ACC112 (cell line): ENCODE measurements around the gene FBXL19.

Source experiments
- H2AFZ ChIP-seq: fragments of 200-600 bp; sonication (generic); one replicate; pipeline ENCODE4 v1.6.0; 2017; ENCODE audit warnings: antibody characterized with exemption, low read length; ENCODE audit not compliant: unreplicated experiment
- H3K27ac ChIP-seq: fragments of 200-600 bp; sonication (generic); 2 replicates; pipeline ENCODE4 v1.5.1; 2014; ENCODE audit warnings: low read depth, mild to moderate bottlenecking, antibody characterized with exemption, low read length, moderate library complexity
- H3K27me3 ChIP-seq: fragments of 200-600 bp; sonication (generic); 2 replicates; pipeline ENCODE4 v1.6.1; 2014; ENCODE audit warnings: mild to moderate bottlenecking, antibody characterized with exemption, low read length, moderate library complexity, mixed read lengths; ENCODE audit not compliant: insufficient read depth
- H3K36me3 ChIP-seq: fragments of 200-600 bp; sonication (generic); 2 replicates; pipeline ENCODE4 v1.6.1; 2016; ENCODE audit warnings: mild to moderate bottlenecking, antibody characterized with exemption, low read length, moderate library complexity, mixed read lengths; ENCODE audit not compliant: insufficient read depth
- H3K4me1 ChIP-seq: fragments of 200-600 bp; sonication (generic); one replicate; pipeline ENCODE4 v1.6.1; 2016; ENCODE audit warnings: low read length, mixed read lengths; ENCODE audit not compliant: insufficient read depth, unreplicated experiment, control insufficient read depth
- H3K4me3 ChIP-seq: fragments of 200-600 bp; sonication (generic); 2 replicates; pipeline ENCODE4 v1.5.1; 2014; ENCODE audit warnings: mild to moderate bottlenecking, low read depth, low read length
- H3K79me2 ChIP-seq: fragments of 200-600 bp; sonication (generic); one replicate; pipeline ENCODE4 v1.6.0; 2016; ENCODE audit warnings: low read length; ENCODE audit not compliant: control insufficient read depth, unreplicated experiment, insufficient read depth

Gene FBXL19

GRCh38 chr16:30947859-30948666 is 24.7 kb downstream of the FBXL19 start:
- Histone ChIP-seq H3K27ac (peak overlapping the region; percentile 71), H2AFZ (peak overlapping the region; percentile 64), H3K27me3 (no peaks in the 10 kb centered on the region), H3K36me3 (peaks cover 7% of the 10 kb centered on the region; the same call in 1 of the 2 replicates), H3K79me2 (peaks cover 16% of the 10 kb centered on the region), H3K4me3 (peak overlapping the region; percentile 93), H3K4me1 (peaks cover 13% of the 10 kb centered on the region)

DNA sequence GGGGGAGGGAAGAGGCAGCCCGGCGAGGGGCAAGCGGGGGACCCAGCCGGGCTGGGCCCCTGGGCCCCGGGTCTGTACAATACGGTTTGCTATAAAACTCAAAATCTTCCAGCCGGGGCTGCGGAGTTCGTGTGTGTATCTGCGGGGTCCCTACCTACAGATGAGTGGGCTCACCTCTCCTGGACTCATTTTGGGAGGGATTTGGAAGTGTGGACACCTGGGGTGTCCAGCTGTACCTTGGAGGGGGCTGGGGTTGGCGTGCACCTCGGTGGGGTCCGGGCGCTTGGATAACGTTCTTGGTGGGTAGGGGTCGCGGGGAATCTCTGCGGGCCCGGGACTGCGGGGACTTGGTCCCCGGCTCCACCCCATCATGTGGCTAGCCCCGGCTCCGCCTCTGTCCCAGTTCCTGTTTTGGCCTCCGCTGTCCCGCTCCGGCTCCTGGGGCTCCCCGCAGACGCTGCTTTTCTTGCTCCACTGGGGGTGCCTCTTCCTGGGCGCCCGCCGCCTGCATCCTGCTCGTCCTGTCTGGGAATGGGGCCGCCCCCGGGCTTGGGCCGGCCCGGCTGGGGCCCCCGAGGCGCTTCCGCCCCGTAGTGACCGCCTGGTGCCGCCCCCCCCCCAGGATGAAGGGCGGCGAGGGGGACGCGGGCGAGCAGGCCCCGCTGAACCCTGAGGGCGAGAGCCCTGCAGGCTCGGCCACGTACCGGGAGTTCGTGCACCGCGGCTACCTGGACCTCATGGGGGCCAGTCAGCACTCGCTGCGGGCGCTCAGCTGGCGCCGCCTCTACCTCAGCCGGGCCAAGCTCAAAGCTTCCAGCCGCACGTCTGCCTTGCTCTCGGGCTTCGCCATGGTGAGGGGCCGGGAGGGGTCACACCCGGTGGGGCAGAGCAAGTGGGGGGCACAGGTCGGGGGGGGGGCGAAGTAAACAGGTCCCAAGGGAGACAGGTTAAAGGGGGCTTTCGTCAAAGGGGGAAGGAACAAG is 25.6 kb downstream of the FBXL19 start, which contains the start of gene ORAI3:
TSS of gene ORAI3 (plus strand) at position 402 of the 983 bp plus-strand sequence. CDS start at position 624, 222 bp downstream.
- H3K27me3 ChIP-seq: no peaks in the 10 kb centered on the region
- H3K79me2 ChIP-seq: peaks cover 16% of the 10 kb centered on the region
- peaks cover 22% of the 10 kb centered on the region for H3K4me1 ChIP-seq
- H3K27ac ChIP-seq: peak within 1 kb of the TSS; percentile 71
- peak within 1 kb of the TSS; percentile 93 for H3K4me3 ChIP-seq
- peaks cover 7% of the 10 kb centered on the region; the same call in 1 of the 2 replicates for H3K36me3 ChIP-seq
- H2AFZ ChIP-seq: peak within 1 kb of the TSS; percentile 64

DNA sequence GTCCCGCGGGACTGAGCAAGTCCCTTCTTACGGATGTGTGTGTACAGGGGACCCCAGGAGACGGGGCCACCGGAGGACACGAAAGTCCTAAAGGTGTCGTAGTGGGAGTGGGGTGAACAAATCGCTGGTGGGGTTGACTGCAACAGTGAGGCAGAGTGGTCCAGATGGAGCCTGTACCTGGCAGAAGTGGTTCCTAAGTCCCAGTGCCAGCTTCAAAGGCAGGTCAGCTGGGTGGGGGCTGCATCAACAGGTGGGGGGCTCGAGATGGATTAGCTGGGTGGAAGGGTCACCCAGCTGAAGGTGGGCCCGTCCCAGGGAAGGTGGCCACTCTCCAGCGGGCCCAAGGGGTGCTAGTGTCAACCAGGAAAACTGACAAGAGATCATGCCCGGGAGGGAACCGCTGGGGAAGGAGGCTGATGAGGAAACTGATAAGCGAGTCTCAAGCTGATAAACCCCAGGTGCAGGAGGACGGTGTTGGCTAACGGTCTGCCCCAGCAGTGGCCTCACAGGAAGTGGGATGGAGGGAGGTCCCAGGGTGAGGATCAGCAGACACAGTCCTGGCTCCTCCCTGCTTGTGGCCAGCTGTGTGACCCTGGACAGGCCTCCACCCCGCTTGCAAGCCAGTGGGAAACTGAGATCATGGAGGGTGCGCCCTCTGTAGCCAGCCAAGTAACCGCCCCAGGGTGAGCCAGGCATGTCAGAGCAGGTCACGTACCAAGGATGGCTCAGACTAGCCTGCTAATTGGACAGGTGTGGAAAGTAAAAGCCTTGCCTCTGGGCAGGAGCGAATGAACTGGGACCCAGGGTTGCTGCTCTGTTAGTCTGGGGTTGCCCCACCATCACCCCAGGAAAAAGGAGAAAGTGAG is 26.5 kb downstream of the FBXL19 start:
- Histone ChIP-seq H2AFZ (no peak overlapping the region), H3K4me3 (peak overlapping the region; percentile 93), H3K36me3 (no peaks in the 10 kb centered on the region), H3K4me1 (peaks cover 24% of the 10 kb centered on the region), H3K27me3 (no peaks in the 10 kb centered on the region), H3K27ac (peak overlapping the region; percentile 69), H3K79me2 (peaks cover 16% of the 10 kb centered on the region)

DNA sequence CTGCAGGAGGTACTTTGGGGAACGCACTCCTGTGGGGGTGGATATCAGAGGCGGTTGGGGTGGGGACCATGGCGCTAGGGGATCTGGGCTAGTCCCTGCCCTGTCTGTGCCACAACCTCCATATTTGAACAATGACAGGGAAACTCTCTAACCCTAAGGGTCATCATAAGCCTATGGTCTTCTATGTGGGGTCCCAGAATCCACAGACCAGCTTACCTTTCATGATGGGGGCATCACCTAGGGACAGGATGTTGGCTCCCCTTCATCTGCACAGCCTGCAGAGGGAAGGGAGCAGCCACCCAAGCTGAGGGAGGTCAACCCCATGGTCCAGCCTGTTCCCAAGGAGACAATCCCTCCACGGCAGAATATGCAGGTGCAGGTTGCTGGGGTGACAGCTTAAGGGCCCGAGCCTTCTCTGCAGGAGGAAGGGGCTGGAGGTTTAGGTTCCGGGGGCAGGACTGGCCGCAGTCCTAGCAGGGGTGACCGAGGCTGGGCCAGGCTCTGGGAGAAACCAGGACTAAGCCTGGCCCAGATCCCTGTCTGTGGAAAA is 27.2 kb downstream of the FBXL19 start:
- Histone ChIP-seq H3K79me2 (peaks cover 16% of the 10 kb centered on the region), H2AFZ (no peak overlapping the region), H3K36me3 (no peaks in the 10 kb centered on the region), H3K4me3 (peak overlapping the region; percentile 93), H3K4me1 (peaks cover 24% of the 10 kb centered on the region), H3K27me3 (no peaks in the 10 kb centered on the region), H3K27ac (no peak overlapping the region)

DNA sequence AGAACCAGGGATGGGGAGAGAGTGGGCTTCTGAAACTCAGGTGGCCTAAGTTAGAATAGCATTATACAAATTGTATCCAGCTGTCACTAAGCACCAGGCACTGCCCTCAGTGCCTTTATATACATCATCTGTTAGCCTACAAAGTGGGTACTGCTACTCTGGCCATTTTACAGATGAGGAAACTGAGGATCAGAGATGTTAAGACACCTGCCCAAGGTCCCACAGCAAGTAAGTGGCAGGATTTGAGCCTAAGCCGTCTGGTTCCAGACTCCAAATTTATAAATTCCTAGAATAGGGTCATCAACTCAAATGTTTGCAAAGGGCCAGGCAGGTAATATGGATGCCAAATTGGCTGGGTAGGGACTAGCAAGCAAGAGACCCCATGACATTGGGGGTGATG is 27.8 kb downstream of the FBXL19 start:
- H2AFZ ChIP-seq: no peak overlapping the region
- H3K36me3 ChIP-seq: no peaks in the 10 kb centered on the region
- peaks cover 16% of the 10 kb centered on the region for H3K79me2 ChIP-seq
- no peaks in the 10 kb centered on the region for H3K27me3 ChIP-seq
- no peak overlapping the region for H3K27ac ChIP-seq
- peaks cover 24% of the 10 kb centered on the region for H3K4me1 ChIP-seq
- H3K4me3 ChIP-seq: no peak overlapping the region

DNA sequence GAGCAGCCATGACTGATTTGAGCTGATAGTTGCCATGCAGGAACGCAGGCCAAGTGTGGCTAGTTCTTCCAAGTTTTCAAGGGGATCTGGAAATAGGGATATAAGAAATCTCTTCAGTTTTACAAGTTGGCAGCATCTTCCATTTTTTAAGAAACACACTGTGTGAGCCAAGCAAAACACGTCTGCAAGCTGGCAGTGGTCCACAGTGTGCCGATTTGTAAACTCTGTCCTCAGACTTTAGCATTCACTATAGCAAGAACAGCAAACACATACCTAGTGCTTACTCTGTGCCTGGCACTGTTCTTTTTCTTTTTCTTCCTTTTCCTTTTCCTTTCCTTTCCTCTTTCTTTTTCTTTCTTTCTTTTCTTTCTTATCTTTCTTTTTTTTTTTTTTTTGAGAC is 28.4 kb downstream of the FBXL19 start:
- Histone ChIP-seq H3K4me1 (peaks cover 24% of the 10 kb centered on the region), H2AFZ (no peak overlapping the region), H3K79me2 (peaks cover 16% of the 10 kb centered on the region), H3K36me3 (no peaks in the 10 kb centered on the region), H3K4me3 (no peak overlapping the region), H3K27ac (no peak overlapping the region), H3K27me3 (no peaks in the 10 kb centered on the region)

DNA sequence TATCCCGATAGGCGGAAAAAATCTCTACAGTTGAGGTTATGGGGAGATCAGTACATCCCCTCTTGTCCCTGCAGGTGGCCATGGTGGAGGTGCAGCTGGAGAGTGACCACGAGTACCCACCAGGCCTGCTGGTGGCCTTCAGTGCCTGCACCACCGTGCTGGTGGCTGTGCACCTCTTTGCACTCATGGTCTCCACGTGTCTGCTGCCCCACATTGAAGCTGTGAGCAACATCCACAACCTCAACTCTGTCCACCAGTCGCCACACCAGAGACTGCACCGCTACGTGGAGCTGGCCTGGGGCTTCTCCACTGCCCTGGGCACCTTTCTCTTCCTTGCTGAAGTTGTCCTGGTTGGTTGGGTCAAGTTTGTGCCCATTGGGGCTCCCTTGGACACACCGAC is 29.7 kb downstream of the FBXL19 start:
- H3K27me3 ChIP-seq: no peaks in the 10 kb centered on the region
- H3K27ac ChIP-seq: no peak overlapping the region
- H3K36me3 ChIP-seq: no peaks in the 10 kb centered on the region
- H3K4me1 ChIP-seq: peaks cover 24% of the 10 kb centered on the region
- peaks cover 16% of the 10 kb centered on the region for H3K79me2 ChIP-seq
- no peak overlapping the region for H2AFZ ChIP-seq
- H3K4me3 ChIP-seq: no peak overlapping the region

DNA sequence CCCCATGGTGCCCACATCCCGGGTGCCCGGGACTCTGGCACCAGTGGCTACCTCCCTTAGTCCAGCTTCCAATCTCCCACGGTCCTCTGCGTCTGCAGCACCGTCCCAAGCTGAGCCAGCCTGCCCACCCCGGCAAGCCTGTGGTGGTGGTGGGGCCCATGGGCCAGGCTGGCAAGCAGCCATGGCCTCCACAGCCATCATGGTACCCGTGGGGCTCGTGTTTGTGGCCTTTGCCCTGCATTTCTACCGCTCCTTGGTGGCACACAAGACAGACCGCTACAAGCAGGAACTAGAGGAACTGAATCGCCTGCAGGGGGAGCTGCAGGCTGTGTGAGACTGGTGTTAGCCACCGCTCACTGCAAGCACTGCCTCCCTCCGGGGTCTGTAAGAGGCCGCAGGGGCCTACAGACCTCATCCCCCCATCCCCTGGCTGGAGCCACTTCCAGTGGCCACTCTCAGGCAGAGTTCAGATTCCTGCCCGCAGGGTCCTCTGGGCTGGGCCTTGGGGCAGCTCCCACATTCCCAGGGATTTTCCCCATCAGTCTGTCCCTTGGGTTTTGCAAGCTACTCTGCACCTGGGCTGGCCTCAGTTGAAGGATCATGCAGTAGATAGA is 30.2 kb downstream of the FBXL19 start:
- H3K27ac ChIP-seq: no peak overlapping the region
- H2AFZ ChIP-seq: no peak overlapping the region
- peaks cover 25% of the 10 kb centered on the region for H3K4me1 ChIP-seq
- H3K79me2 ChIP-seq: peaks cover 19% of the 10 kb centered on the region
- no peaks in the 10 kb centered on the region for H3K27me3 ChIP-seq
- no peaks in the 10 kb centered on the region for H3K36me3 ChIP-seq
- H3K4me3 ChIP-seq: no peak overlapping the region

DNA sequence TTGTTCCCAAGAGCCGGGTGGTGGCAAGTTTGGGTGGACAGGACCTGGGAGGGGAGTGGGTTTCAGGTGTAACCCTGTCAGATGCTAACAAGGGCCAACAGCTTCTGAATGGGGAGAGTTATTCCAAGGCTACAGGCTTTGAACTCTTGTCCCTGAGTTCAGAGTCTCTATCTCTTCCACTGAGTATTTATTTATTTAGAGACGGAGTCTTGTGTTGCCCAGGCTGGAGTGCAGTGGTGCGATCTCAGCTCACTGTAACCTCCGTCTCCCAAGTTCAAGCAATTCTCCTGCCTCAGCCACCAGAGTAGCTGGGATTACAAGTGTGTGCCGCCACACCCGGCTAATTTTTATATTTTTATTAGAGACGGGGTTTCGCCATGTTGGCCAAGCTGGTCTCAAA is 31.6 kb downstream of the FBXL19 start:
- Histone ChIP-seq H2AFZ (no peak overlapping the region), H3K36me3 (peaks cover under 1% of the 10 kb centered on the region; the same call in 1 of the 2 replicates), H3K4me1 (peaks cover 33% of the 10 kb centered on the region), H3K27ac (no peak overlapping the region), H3K4me3 (no peak overlapping the region), H3K27me3 (no peaks in the 10 kb centered on the region), H3K79me2 (peaks cover 22% of the 10 kb centered on the region)
